ENCODE results near the gene INMT. TPM values are rescaled to one million over a fixed set of nuclear protein-coding genes. Genes with fewer than 3 reads are reported as not detected.

The INMT gene
- total RNA-seq, 1 donor from 2014 or later: 21.5 TPM

DNA sequence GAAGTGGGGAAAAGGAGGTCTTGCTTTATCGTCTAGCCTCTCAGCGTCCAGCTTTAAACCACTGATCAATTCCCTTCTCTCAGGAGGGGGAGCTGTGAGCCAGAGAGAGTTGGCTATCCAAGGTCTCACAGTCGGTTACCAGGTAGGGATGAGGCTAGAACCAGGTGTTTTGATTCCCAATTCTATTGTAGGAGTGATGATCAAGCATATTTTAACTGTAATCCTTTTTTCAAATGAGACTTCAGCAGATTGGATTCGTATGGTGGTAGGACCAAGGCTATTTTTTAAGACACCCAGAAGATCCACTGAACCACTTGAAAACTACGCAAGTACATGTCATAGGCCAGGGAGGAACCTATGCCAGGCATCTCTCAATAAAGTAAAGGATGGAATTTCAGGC lies 27.6 kb downstream of the INMT start:
- no peak for ATAC-seq
- DNase-seq (ENCODE audit: low spot score): no peak

DNA sequence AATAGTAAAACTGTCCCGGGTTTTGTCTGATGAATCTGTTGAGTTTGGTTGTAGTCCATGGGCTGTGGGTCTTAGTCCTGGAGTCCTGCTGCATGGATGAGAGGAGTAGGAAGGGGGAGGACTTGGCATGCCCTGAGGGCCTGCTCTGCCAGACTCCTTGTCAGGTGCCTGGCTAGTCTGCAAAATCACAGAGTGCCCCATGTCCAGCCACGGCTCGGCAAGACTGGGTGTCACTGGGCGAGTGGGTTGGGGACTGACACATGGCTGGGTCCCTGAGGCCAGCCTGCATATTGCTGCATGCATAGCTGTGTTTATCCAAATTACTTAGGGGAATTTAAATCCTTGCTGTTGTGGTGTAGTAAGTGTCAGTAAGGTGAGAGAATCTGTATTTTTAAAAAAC lies 29.0 kb downstream of the INMT start:
- ATAC-seq (no peak), DNase-seq (ENCODE audit: low spot score) (peak; percentile 29)

- ATAC-seq: no peak
These were observed 30.8 kb downstream of the INMT start for GRCh38 chr7:30782690-30783089.

DNA sequence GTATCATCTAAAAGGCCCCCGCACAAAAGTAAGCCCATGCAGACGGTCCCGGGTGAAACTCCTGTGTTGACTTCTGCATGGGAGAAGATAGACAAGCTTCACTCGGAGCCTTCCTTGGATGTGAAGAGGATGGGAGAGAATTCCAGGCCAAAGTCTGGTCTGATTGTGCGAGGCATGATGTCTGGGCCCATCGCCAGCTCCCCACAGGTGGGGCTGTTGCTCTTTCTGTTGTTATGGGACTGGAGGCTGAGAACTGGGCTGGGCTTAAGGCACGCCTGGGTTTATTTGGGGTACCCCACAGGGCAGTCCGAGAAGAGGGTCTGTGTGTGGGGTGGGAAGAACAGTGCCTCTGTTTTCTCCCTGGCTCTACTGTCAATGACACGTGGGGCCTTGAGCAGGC lies 33.9 kb downstream of the INMT start:
- DNase-seq (ENCODE audit: low spot score) (no peak), ATAC-seq (no peak)

More at GRCh38 chr7:30782690-30783089, 30.8 kb downstream of the INMT start:
- DNase-seq (ENCODE audit: low spot score): no peak

DNA sequence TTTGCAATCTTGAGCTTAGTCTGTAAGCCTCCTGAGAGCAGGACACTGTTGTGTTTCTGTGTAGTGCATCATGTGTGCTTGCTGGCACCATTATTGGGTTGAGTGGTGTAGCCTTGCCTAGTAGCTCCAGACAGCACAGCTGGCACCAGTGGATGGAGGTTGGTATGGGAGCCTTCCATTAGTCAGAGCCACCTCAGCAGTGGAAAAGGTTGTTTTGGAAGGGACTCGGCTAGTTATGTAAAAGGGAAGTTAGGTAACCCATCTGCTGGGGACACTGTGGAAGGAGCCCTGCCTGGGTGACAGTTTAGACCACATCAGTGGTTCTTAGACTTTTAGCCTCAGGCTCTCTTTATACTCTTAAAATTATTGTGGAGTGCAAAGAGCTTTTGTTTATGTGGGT lies 35.6 kb downstream of the INMT start:
- ATAC-seq: peak; percentile 22
- no peak for DNase-seq (ENCODE audit: low spot score)

DNA sequence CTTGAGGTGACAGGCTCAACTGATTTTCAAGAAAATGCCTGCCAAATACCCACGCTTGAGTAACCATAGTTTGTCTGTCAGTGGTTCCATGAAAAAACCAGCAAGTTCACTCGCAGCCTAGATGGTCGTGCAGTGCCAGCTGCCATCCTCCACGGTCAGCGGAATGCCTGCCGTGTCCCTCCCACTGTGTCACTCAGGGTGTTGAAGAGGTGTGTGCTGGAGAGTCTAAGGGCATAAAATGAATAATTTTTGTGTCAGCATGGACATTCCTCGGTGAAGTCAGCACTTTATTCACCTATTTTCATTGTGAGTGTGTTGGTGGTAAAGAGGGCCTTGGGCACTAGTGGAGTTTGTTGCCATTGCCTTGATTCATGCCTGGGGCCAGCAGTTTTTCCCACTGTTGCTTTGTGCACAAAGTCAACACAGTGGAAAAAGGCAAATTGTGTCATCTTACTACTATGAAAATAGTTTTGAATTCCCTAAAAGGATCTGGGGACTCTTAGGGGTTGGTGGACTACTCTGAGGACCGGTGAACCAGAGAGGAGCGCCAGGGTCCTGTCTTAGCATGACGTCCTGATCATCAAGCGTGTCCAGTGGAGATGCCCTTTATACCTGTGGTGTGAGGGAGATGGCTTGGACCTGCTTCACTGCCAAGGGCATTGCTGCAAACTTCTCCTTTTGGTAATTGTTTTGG lies 36.9 kb downstream of the INMT start:
- ATAC-seq: no peak
- no peak for DNase-seq (ENCODE audit: low spot score)

DNA sequence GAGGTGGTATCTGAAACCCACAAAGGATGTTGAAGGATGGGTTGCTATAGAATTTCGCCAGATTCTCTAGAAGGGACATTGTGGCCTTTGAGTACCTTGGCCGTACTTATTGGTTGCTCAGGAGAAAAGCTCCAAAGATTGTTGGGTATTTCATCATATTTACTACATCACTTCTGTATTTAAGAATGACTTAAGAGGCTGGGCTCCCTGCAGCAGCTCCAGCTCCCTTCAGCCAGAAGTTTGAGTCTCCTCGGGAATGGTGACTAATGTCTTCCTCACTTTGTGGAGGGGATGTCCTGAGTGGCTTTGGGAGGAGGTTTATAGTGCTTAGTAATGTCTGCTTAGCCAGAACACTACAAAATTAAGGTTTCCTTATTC lies 37.4 kb downstream of the INMT start:
- no peak for DNase-seq (ENCODE audit: low spot score)
- no peak for ATAC-seq

DNA sequence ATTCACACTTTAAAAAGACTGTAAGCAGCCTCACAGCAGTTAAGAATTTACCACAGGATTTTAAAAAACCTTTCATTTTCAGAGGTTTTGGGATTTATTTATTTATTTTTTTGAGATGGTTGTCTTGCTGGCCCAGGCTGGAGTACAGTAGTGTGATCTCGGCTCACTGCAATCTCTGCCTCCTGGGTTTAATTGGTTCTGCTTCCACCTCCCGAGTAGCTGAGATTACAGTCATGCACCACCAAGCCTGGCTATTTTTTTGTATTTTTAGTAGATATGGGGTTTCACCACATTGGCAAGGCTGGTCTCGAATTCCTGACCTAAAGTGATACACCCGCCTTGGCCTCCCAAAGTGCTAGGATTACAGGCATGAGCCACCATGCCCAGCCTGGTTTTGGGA lies 38.4 kb downstream of the INMT start:
- DNase-seq (ENCODE audit: low spot score) (no peak), ATAC-seq (no peak)

GRCh38 chr7:30791114-30791513 lies 39.2 kb downstream of the INMT start:
- ATAC-seq (no peak), DNase-seq (ENCODE audit: low spot score) (no peak)

DNA sequence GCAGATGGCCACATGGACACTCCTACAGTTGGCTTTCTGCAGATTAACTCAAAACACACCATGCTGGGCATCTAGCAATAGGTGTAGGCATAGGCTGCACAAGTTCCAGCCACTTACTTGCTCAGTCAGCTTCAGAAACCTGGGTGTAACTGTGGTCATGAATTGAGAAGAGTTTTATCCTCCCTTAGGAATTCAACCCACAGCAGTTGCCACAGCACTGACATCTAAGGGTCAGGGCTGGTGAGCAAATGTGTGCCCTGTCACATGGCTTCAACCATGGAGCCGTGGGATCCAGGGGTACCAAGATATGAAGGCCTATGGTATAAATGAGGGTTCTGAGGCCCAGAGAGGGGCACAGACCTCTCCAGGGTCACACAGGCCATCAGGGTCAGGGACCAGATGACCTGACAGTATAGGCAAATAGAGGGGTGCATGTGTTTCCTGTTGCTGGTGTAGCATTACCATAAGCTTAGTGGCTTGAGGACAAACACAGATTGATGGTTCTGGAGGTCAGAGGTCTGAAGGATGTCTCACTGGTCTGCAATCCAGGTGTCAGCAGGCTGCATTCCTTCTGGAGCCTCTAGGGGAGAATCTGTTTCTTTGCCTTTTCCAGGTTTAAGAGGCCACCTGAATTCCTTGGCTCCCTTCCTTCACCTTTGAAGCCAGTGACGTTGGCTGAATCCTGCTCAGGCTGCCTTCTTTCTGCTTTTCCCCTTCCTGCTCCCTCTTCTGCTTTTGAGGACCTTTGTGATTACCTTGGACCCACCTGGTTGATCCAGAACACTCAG lies 43.4 kb downstream of the INMT start:
- DNase-seq (ENCODE audit: low spot score): no peak
- no peak for ATAC-seq

- ATAC-seq (no peak), DNase-seq (ENCODE audit: low spot score) (no peak)
These were observed 44.4 kb downstream of the INMT start for GRCh38 chr7:30796105-30796869.

DNA sequence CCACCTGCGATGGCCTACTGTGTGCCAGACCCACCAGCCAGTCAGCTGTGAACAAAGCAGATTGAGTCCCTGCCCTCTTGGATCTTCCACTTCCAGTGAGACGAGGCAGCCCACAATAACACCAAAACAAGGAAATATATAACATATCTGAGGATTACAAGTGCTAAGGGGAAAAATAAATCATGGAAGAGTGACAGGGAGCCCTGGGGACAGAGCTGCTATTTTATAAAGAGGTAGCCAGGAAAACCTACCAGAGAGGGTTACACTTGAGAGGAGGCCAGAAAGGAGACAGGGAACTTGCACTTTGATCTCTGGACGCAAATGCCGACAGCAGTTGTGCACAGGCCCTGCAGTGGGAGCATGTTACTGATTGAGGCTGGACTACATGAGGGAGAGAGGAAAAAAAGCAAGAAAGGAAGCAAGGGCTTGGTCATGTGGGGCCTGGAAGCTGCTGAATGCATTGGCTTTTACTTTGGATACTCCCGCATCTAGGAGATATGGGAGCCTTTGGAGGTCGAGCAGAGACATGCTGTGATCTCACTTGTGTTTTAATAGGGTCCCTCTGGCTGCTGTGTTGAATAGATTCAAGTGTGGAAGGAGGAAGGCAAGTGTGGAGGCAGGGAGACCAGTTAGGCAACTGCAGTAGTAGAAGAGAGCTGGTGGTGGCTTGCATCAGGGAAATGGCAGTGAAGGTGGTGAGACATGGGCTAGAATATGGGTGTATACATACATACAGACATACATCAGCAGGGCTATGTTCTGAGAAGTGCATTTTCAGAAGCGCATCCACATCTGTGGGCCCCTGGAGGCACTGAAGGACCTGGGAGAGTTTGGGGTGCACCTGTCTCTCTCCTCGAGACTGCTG lies 45.5 kb downstream of the INMT start:
- DNase-seq (ENCODE audit: low spot score): peak; percentile 65
- ATAC-seq: peak; percentile 86

GRCh38 chr7:30799206-30799975 lies 47.5 kb downstream of the INMT start:
- DNase-seq (ENCODE audit: low spot score) (no peak), ATAC-seq (no peak)

- DNase-seq (ENCODE audit: low spot score): no peak
- no peak for ATAC-seq
These were observed 48.2 kb downstream of the INMT start for GRCh38 chr7:30799976-30800661.

GRCh38 chr7:30800785-30801252 lies 48.9 kb downstream of the INMT start:
- peak; percentile 71 for DNase-seq (ENCODE audit: low spot score)
- peak; percentile 89 for ATAC-seq

- DNase-seq (ENCODE audit: low spot score) (no peak), ATAC-seq (no peak)
These were observed 50.9 kb downstream of the INMT start for GRCh38 chr7:30802812-30803211.

DNA sequence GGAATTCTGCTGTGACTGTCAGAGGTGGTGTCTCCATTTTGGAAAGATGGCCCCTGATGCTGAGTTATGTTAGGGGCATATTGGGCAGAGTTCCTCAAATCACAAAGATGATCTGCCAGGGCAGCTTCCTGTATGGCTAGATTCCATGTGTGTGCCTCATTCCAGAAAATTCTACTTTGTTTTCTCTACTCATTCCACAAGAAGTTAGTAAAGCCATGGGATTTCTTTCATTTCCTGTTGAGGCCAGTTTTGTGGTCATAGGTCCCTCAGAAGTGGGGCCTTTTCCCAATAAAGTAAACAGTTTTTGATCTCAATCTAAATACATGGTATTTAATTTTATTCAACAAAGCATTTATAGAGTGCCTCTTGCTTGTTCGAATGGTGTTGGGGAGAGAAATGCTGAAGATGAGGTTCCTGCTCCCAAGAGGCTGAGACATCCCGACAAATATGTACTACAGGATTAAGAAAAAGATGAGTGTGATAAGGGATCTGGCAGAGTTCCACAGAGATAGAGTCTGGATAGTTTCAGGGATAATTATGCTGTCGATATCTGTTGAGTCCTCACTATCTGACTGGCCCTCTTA lies 52.2 kb downstream of the INMT start:
- DNase-seq (ENCODE audit: low spot score) (no peak), ATAC-seq (no peak)

DNA sequence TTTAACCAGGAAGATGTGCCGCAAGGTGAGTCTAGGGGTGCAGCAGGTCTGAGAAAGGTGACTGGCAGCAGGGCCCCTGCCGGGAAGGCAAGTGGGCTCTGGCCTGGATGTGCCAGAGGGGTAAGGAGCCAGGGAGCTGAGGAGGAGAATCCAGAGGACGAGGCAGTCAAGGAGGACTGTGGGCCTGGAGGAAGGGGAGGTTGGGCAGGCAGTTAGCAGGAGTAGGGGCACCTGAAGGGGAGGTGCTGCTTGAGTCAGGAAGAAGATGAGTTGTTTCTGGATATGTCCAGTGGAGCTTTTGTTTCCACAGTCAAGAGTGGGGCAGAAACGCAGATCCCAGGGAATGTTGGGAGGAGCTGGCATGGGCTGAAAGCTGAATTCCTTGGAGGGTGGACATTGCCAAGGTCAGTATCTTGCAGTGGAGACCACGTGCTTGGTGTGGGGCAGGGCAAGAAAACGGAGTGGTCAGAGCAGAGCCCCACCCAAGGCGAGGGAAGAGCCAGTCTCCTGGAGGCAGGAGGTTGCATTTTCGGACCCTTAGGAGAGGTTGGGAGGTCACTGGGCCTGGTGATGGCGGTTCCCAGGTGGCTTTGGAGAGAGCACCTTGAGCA lies 53.3 kb downstream of the INMT start:
- ATAC-seq: no peak

GRCh38 chr7:30805931-30806330 lies 54.0 kb downstream of the INMT start:
- ATAC-seq: no peak
- DNase-seq (ENCODE audit: low spot score): no peak

More for the DNA sequence above, 53.3 kb downstream of the INMT start:
- DNase-seq (ENCODE audit: low spot score): no peak
